Measurements from ENCODE around the gene TNS1.
"Not testable (repeated sequence)": the region's sequence is repeated elsewhere in the genome, so short reads cannot be mapped to it uniquely, and the experiment has no call there.

Gene TNS1

GRCh38 chr2:217809736-217810135, 193.1 kb downstream of the TNS1 start:
- DNase-seq (ENCODE audit: low spot score): no peak

- DNase-seq (ENCODE audit: low spot score): not testable (repeated sequence)
These were observed 193.8 kb downstream of the TNS1 start for GRCh38 chr2:217808967-217809366.

- no peak for DNase-seq (ENCODE audit: low spot score)
These were observed 194.5 kb downstream of the TNS1 start for GRCh38 chr2:217808326-217808725.

GRCh38 chr2:217807753-217808152, 195.0 kb downstream of the TNS1 start:
- DNase-seq (ENCODE audit: low spot score): no peak

GRCh38 chr2:217807025-217807424, 195.8 kb downstream of the TNS1 start:
- DNase-seq (ENCODE audit: low spot score): no peak

- DNase-seq (ENCODE audit: low spot score): no peak
These were observed 196.4 kb downstream of the TNS1 start for GRCh38 chr2:217806482-217806765.

GRCh38 chr2:217805668-217806481, 196.9 kb downstream of the TNS1 start:
- no peak for DNase-seq (ENCODE audit: low spot score)

GRCh38 chr2:217804791-217805667, 197.8 kb downstream of the TNS1 start:
- DNase-seq (ENCODE audit: low spot score): no peak

GRCh38 chr2:217804338-217804737, 198.5 kb downstream of the TNS1 start:
- DNase-seq (ENCODE audit: low spot score): no peak

- no peak for DNase-seq (ENCODE audit: low spot score)
These were observed 199.2 kb downstream of the TNS1 start for GRCh38 chr2:217803653-217803960.

GRCh38 chr2:217802876-217803652, 199.7 kb downstream of the TNS1 start:
- no peak for DNase-seq (ENCODE audit: low spot score)

- no peak for DNase-seq (ENCODE audit: low spot score)
These were observed 200.5 kb downstream of the TNS1 start for GRCh38 chr2:217802266-217802665.

GRCh38 chr2:217801711-217802110, 201.1 kb downstream of the TNS1 start:
- no peak for DNase-seq (ENCODE audit: low spot score)

- DNase-seq (ENCODE audit: low spot score): no peak
These were observed 201.7 kb downstream of the TNS1 start for GRCh38 chr2:217801115-217801531.

- no peak for DNase-seq (ENCODE audit: low spot score)
These were observed 202.2 kb downstream of the TNS1 start for GRCh38 chr2:217800433-217801114.

- DNase-seq (ENCODE audit: low spot score): no peak
These were observed 203.0 kb downstream of the TNS1 start for GRCh38 chr2:217799563-217800432.

GRCh38 chr2:217798743-217799562, 203.8 kb downstream of the TNS1 start:
- DNase-seq (ENCODE audit: low spot score): no peak

- DNase-seq (ENCODE audit: low spot score): no peak
These were observed 204.6 kb downstream of the TNS1 start for GRCh38 chr2:217798191-217798590.

GRCh38 chr2:217797661-217798069, 205.1 kb downstream of the TNS1 start:
- no peak for DNase-seq (ENCODE audit: low spot score)

GRCh38 chr2:217797165-217797564, 205.6 kb downstream of the TNS1 start:
- no peak for DNase-seq (ENCODE audit: low spot score)
